Hepatic stellate cell (primary cell): ENCODE data around the gene UBALD2.
"Not testable (repeated sequence)": the region's sequence is repeated elsewhere in the genome, so short reads cannot be mapped to it uniquely, and the experiment has no call there.

Experiments
- DNase-seq: peaks from one replicate; pipeline ENCODE4 v3.0.0; 2011; ENCODE audit warnings: low spot score

The UBALD2 gene

DNA sequence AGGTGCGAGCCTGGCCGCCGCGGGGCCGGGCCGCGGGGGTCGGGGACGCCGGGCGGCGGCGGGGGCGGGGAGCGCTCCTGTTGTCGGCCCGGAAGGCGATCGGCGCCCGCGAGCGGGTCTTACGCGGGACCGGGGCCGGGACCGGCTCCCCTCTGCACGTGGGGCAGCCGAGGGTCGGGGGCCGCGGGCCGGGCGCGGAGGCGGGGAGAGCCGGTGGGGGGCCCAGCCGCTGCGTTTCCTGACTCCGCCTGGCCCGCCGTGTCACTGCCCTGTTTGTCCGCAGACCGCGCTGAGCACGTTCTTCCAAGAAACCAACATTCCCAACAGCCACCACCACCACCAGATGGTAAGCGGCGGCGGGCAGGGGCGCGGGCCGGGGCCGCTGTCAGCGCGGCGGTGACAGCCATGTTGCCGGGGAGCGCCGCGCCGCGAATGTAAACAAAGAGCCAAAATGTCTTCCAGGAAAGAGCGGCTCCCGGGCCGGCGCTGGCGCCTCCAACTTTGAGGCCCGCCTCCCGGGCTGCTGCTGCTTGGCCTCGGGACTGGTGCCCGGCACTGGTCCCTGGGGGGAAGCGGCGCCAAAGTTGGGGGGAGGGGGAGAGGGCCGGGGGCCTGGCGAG is 586 bp downstream of the UBALD2 start:
- DNase-seq, result peak; percentile 61

DNA sequence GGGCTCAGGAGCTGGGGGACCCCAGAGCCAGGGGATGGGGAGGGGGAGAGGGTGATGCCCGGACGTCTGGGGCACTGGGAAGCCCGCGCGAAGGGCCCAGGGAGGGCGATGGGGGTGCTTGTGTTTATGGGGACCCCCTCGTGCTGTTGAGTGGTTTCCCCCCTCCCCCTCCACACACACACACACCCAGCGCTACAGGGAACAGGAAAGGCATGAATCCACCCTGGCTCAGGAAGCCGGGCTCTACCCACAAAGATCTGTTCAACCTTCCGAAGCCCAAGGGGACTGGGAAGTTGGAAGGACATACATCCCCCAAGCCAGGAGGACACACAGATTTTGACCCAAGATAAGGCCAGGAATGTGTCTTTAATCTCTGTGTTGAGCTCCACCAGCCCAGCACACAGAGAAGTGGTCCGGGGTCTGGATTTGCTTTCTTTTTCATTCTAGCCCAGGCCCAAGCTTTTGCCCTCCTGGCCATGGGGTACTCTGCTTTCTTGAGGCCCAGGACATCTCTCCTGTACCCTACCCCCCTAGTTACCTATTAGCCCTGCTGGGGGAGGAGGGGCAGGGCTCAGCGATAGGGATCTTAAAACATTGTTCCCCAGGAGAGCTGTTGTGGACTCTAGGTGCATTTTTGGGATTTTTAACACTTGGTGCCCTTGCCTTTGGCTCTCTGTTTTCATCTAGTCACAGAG is 1.2 kb downstream of the UBALD2 start:
- DNase-seq, result no peak

DNA sequence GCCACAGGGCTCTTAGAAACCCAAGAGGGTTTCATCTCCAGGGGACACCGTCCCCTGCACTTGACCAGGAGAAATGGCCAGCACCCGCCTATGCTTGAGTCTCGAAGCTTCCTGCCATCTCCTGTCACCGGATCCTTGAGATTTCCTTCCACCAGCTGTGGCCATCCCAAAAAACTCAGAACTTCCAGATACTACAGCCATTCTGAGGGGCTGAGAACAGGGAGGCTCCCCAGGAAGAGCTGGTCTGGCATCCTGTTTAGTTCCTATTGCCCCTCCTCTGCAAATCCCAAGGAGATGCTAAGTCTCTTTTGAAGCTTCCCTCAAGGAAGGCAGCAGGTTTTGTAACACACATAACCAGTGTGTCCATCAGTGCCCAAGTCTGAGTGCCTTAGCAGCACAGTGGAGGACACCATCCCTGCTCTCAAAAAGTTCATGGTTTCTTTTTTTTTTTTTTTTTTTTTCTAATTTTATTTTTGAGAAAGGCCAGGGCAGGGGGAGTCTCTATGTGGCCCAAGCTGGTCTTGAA is 2.0 kb downstream of the UBALD2 start:
- DNase-seq, result no peak

DNA sequence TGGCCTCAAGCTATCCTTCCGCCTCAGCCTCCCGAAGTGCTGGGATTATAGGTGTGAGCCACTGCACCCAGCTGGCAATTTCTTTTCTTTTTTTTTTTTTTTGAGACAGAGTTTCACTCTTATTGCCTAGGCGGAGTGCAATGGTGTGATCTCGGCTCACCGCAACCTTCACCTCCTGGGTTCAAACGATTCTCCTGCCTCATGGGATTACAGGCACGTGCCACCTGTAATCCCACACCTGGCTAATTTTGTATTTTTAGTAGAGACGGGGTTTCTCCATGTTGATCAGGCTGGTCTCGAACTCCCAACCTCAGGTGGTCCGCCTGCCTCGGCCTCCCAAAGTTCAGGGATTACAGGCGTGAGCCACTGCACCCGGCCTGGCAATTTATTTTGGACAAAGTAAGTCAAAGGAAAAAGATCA is 2.4 kb downstream of the UBALD2 start:
- DNase-seq, result not testable (repeated sequence)

DNA sequence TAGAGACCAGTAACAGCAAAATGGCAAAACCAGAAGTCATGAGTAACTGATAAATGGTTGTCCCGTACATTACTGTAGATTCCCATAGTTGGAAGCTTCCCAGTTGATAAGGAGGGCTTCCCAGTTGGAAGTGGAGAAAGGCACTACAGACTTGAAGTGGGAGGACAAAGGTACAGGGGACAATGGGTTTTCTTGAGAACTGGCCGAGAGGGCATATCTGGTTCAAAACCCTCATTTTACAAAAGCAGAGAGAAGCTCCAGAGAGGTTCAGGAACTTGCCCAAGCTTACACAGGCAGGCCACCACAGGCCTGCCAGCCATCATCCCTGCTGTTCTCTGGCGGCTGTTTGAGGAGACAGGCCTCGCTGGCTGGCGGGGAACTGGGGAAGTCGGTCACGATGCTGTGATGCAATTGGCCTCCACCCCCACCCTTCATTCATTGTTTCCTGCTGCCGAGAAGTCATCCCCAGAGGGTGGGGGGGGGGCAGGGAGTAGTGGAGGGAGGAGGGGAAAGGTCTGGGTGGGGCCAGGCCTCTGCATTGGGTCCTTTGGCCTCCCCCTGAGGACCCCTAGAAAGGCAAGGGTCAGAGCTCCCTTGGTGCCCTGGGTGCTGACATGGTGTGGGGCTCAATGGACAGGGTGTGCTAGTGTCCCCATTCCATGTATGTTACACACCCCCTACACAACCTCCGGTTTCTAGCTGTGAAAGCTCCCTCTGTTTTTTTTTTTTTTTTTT is 3.0 kb downstream of the UBALD2 start:
- DNase-seq, result no peak

DNA sequence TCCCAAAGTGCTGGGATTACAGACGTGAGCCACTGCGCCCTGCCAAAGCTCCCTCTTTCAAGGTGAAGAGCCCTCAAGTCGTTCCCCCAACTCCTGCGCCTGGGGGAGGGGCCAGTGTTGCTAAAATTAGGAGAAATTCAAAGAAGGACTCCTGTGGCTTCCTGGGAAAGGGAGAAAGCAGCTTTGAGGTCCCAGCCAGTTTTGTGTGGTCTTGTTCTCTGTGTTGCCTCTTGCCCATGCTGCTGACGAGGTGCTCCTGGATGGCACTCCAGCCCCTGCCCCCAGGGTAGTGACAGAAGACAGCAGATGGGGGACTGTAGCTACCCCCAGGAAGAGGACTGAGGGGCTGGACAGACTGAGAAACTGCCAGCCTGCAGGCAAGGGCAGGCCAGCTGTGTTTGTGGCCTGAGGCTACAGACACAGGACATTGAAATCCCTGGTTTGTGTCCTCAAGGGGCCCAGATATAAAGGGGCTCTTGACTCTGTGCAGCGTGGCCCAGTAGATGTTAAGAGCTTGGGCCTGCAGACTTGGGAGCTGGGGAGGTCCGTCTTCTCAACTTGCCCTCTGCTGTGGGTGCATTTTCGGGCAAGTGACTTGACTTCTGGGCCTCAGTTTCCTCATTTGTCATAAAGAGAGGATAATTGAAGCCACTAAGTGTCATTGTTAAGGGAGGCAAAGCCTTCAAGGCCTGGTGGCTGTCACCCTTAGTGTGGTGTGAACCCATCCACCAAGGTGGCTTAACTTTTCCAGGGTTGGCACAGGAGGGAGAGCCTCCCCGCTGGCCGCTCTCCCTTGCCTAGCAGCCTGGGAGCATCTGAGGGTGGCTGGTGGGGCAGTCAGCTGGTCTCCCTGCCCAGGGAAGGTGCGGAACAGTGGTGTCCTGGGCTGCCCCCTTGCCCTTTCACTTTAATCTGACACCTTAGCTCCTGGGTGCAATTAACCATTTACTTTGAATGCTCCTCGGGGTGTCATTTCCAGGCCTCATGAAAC is 4.1 kb downstream of the UBALD2 start:
- DNase-seq, result no peak

DNA sequence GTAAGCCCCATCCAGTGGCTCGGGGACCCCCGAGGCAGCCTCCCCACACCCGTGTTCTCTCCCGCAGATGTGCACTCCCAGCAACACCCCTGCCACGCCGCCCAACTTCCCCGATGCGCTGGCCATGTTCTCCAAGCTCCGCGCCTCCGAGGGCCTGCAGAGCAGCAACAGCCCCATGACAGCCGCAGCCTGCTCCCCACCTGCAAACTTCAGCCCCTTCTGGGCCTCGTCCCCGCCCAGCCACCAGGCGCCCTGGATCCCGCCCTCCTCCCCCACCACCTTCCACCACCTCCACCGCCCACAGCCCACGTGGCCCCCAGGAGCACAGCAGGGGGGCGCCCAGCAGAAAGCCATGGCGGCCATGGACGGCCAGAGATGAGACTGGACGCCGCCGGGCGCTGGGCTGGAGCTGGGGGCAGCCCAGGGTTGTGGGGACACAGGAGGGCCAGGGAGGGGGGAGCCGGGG is 5.0 kb downstream of the UBALD2 start:
- DNase-seq, result no peak

DNA sequence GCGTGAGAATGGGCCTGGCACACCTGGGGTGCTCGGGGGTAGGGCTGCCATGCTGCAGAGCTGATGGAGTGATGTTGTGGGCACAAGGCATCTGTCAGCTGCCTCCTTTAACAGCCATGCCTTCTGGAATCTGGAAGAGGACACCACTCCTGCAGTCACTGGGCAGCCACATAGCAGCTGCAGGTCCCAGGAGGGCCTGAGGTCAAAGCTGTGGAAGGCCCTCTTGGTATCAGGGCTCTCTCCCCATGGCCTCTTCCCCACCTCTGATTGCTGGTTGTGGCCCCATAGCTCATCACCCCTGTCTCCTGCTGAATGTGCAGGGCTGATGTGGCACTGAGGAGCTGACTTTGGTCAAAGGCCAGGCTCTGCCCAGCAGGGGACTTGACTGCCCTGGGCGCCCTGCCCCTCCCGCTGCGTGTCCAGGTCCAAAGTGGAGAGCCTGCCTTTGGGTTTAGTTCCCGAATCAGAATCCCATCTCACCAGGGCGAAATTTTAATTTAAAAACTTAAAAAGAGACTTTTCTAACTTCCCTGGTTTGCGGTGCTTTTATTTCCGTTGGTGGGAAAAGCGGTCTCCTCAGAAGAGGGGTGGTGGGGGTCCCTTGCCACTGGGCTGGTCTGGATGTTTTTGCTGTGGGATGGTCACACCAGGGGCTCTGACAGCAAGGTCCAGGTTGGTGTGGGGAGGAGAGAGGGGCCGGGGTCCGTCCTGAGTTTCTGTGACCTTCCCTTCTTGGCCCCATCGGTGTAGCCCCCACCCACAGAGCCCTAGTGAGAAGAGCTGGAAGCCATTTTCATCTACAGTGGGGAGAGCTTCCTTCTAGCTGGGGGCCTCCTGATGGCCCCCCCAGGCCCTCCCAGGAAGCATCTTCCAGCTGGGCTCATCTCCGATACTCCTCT is 5.9 kb downstream of the UBALD2 start:
- DNase-seq, result no peak

DNA sequence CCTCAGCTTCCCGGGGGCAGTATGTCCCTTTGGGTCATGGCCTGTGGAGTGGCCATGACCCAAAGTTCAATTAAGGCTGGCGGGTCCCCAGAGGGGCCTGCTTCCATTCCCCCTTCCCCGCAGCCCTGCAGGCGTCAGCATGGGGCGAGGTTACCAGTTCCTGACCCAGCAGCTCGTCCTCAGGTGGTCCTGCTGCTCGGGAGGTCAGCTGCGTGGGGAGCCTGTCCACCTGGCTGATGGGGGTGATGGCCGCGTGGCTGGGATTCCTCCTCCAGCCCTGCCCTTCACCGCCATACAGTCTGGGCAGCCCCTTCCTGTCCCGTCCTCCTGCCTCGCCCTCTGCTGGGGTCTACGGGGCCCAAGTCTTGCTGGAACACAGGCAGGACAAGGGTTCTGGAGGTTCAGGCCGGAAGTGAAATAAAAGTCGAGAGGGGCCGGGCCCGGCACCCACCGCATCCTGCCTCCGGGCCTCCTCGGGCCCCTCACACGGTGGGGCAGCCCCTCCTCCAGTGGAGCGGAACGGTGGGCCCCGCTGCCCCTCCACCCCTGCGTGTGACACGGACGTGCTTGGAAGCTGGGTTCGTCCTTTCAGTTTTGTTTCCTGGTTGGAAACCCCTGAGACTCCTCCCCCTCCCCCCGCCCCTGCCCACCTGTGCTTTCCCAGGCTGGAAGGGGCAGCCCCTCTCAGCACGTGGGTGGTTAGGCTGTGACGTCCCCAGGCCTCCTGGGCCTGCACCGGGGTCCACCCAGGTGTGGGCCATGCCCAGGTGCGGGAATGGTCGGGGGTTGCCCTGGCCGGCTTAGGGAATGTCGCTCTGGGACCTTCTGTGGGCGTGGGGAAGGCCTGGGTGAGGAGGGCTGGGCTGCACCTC is 6.8 kb downstream of the UBALD2 start:
- no peak for DNase-seq

DNA sequence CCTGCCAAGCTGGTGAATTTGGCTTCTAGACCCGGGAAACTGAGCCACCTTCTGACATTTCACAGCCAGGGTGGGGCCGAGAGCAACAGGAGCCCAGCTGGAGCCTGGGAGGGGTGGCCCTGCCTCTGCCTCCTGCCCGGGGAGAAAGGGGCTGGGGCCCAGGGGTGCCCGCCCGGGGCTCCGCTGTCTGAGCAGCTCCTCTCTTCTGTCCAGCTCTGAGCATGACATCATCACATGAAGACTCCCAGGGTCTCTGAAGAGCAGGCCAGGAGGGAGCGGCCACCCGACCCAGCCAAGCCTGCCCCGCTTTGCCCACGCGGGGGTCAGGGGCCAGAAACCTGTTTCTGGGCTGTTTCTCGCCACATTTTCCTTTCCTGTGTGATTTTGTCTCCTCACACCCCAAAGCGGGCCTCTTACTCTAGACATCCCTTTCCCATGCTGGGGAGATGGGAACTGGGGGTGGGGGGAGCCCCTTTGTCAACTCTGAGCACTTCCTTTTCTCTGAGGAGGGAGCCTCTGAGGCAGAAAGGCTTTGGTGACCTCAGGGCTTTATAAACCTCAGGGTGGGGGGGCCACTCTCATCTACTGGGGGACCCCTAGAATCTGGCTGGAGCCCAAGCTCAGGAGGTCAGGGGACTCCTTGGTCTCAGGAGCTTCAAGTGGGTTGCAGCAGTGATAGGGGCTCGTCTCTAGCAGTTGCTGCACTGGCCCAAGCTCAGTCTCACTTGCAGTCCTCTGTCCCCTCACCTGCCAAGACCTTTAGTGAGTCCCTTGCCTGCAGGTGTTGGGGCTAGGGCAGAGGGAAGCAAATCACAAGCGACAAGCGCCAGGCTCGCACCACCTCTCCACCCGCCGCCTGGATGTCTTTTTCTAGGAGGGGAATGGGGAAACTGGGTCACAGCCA is 7.6 kb downstream of the UBALD2 start:
- DNase-seq, result no peak

DNA sequence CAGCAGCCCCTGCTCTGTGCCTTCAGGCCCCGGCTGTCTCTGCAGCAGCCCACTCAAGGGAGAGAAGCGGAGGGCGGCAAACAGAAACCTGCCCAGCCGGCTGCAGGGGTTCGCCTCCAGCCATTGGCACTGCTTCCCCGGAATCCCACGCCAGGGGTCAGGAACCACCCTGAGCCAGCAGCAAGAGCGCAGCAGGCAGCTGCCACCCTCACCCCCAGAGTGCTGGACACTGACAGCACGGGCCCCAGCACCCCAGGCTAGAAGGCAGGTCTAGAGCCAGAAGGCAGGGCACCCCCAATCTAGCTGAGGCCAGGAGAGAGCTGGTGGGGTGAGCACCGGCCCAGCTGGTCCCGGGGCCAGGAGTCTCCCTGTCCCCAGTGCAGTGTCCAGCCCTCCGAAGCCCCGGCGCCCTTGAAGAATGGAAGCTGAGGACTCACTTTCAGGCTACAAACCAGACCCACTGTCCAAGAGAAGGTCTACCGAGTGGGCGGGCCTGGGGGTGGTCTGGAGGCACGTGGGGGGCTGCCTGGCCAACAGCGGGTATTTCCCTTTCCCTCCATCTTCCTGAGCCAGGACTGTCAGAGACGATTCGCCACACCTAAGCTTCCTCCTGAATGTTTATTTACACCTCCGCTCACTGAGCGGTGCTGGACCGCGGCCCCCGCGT is 8.4 kb downstream of the UBALD2 start:
- DNase-seq, result no peak

DNA sequence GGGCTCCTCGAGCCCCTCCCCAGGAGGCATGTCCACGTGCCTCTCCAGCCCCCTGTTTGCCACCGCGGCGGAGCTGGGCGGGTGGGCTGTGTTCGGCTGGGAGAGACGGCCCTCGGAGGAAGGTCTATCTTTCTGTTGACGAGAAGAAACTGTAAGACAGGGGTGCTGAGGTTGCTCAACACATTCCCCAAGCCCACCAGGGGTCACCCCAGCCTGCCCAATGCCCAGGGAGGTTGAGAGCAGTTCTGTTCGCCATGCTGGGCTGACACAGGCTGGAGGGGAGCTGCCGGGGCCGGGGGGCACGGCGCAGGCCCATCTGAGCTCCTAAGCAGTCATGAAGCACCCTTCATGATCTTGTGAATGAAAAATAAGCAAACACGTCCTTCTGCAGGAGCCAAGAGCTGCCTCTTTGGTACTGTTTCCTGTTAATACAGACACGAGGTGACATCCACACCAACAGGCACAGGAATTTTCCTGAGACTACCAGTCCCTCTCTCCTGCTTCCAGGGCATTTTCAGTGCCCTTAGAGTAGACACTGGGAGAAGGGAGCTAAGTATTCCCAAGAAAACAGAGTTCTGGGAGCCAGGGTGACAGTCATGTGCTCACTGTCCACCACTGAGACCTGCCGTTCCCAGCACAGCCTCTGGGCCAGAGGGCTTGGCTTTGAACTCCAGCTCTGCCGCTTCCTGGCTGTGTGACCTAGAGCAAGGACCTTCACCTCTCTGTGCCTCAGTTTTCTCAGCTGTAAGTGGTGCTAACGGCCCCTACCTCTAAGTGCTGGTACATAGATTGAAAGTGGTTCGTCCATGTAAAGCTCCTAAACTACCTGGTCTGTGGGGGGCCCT is 9.2 kb downstream of the UBALD2 start:
- no peak for DNase-seq

DNA sequence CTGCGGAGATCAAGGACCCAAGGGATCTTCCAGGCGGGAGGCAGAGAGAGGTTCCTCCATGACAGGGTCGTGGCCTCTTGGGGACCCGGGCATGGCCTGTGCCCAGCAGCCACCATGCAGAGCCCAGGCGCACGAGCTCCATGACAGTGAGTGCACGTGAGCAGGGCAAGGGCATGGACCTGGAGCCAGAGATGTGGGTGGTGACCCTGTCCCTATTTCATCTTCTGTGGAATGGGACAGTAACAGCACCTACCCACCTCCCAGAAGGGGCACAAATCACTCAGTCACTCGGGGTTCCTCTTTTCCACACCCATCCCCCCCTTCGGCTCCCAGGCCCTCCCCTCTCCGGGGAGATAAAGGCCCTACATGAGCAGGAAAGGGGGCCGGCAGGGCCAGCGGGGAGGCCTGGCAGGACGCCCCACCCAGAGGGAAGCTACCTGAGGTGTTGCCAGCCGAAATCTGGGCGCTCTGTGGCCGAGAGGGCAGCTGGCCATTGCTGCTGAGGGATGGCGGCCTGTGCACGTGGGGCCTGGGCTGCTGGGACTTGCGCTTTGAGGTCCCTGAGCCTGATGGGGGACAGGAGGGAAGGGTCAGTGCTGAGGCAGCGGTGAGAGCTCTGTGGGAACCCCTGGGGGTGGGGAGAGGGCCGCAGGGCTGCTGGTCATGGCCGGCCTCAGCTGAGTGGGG is 10.4 kb downstream of the UBALD2 start:
- no peak for DNase-seq

DNA sequence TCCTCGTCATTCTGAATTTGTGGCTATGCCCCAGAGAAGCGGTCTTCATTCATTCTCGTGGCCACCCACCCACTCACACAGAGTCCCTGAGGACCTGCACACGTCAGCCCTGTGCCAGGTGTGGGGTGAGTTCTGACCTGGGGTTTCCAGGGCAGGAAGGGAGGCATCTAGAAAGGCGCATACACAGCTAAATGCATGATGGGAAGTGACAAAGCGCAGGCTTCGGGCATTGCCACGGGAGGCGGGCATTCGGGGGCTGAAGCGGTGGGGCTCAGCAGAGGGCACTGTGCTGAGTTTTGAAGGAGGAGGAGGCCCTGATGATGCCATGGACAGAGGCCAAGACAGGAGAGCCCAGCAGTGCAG is 10.9 kb downstream of the UBALD2 start:
- no peak for DNase-seq

DNA sequence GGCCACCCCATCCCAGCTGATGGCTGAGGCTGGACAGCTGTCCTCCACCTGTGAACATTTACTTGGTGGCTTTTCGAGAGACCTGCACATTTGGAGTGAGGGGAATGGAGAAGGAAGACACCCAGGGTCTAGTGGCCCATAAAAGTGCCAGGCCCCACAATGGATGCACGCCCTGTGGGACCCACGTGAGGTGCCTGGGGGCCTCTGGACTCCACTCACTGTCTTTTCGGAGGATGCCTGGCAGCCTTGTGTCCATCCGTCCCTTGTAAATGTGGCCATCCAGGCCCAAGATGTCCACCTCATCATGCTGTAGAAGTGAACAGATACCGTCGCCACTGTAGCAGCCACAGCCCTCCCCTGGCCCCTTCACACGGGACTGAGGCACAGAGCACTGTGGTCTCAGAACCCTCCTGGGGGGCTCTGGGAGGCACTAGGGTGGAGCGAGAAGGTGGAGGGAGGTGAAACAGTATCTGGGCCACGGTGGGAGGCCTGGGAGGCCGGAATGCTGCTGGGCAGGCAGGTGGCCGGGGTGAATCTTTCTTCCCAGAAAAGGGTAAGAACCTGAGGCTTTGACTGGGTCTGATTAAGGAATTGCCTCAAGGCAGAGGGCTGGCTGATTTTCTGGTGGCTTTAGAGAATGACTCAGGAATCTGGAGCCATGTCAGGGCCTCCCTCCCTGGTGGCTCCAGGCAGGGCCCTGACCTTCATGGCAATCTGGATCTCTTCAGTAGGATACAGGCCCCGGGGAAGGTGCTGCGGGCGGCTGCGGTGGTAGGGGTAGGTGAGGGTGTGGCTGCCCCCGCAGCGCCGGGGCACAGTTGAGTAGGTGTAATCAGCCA is 11.5 kb downstream of the UBALD2 start:
- DNase-seq, result peak; percentile 60
